Cardiac fibroblast (primary cell): Measurements from ENCODE around the gene KCNK5.

ENCODE experiments used
- DNase-seq, 2 donors: peaks; one replicate each; pipeline versions ENCODE4 v3.0.0 to v3.0.0-alpha.2; 2010; ENCODE audit warnings: low read depth in 2 of 2
- H3K4me3 ChIP-seq, 2 donors: replicated peaks in 1 of 2; 1 replicate in 1 of 2; 2 replicates in 1 of 2; pipeline ENCODE4 v1.5.1; 2011; ENCODE audit warnings: low read depth in 2 of 2, low read length in 2 of 2, mild to moderate bottlenecking in 2 of 2, moderate library complexity in 1 of 2
- TF ChIP-seq, protein P1 (sequence below): IDR thresholded peaks from one replicate; pipeline ENCODE4 v1.5.1; 2011; ENCODE audit warnings: low read depth, mild to moderate bottlenecking, low read length, inconsistent platforms

KCNK5 gene

DNA sequence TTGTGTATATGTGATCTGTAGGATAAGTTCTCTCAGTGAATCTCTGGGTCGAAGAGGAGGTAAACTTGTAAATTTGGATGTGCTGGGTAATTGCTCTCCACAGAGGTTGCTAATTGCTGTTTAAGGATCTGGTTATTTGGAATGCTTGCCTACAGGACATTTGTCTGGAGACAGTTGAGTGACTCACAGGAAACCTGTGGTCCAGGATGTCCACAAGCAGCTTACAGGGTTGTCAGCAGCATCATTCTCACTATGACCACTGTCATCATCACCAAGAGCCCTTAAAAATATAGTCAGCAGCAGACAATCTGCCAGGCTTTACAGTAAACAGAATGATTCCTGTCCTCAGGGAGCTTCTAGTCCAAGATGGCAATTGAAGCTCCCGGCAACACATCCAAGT lies 31.2 kb upstream of the KCNK5 start:
- TF ChIP-seq, protein P1, sequence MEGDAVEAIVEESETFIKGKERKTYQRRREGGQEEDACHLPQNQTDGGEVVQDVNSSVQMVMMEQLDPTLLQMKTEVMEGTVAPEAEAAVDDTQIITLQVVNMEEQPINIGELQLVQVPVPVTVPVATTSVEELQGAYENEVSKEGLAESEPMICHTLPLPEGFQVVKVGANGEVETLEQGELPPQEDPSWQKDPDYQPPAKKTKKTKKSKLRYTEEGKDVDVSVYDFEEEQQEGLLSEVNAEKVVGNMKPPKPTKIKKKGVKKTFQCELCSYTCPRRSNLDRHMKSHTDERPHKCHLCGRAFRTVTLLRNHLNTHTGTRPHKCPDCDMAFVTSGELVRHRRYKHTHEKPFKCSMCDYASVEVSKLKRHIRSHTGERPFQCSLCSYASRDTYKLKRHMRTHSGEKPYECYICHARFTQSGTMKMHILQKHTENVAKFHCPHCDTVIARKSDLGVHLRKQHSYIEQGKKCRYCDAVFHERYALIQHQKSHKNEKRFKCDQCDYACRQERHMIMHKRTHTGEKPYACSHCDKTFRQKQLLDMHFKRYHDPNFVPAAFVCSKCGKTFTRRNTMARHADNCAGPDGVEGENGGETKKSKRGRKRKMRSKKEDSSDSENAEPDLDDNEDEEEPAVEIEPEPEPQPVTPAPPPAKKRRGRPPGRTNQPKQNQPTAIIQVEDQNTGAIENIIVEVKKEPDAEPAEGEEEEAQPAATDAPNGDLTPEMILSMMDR = no peak
- H3K4me3 ChIP-seq = no peak overlapping the region
- DNase-seq = no peak

DNA sequence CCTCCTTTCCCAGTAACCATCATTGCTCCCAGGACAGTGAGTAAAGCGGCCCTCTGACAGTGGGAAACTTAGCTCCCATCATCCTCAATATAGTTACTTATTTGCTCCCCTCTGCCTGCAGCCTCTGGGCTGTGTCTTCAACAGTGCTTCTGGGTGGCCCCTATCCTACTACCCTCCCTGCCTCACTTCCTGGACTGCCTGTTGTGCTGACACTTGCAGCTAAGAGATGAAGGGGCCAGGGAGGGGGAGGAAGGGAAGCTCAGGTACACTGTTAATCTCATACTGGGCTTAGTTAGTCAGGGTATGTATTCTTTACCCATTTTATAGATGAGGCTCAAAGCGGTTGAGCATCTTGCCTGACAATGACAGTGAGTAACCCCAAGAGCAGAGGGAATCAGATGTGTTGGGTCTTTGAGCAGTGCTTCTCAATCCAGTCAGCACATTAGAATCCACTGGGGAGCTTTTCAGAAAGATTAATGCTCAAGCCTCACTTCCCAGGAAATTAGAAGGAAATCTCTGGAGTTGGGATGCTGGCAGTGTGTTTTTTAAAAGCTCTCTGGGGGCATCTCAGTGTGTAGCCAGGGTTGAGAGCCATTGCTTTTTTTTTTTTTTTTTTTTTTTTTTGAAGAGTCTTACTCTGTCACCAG lies 27.1 kb upstream of the KCNK5 start:
- no peak for DNase-seq
- TF ChIP-seq, protein P1 = no peak
- H3K4me3 ChIP-seq = no peak overlapping the region

DNA sequence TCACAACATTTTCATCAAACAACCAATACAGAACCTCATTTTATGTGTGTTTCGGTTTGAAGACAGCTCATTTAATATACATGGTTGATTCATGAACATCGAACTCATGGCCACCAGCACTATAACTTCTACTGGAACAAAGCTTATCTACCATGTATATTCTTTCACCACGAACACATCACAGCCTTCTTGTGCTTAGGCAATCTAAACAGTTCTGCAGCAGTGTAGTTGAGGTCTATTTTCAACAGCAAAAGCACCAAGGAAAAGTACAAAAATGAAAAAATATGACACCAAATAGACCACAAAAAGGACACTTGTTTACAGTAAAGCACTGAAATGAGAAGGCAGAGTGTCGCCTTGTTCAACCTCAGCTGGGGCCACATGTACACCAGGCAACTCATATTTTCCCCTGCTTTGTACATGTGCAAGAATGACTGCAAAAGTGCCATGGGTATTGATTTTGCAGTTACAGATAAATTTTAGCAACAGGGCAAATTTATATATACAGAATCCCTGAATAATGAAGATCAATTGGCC lies 25.8 kb upstream of the KCNK5 start:
- no peak for DNase-seq
- TF ChIP-seq, protein P1 = no peak
- H3K4me3 ChIP-seq = no peak overlapping the region

DNA sequence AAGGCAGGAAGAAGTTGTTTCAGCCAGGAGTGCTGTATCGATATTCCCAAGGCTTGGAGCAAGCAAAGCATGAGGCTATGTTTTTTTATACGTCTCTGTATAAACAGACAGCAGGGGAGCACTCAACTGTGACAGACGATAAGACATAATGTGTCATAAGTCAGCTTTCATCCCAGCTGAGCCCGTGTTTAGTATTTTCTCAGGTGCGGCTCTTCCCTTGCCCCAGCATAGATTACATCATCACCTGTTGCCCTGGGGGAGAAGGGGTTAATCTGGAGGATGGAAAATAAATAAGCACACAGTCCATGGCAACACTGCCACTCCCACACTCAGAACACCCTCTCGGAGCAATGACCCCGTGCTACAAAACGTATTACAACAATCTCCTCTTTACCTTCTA lies 22.1 kb upstream of the KCNK5 start:
- TF ChIP-seq, protein P1 = no peak
- DNase-seq = no peak
- no peak overlapping the region for H3K4me3 ChIP-seq

DNA sequence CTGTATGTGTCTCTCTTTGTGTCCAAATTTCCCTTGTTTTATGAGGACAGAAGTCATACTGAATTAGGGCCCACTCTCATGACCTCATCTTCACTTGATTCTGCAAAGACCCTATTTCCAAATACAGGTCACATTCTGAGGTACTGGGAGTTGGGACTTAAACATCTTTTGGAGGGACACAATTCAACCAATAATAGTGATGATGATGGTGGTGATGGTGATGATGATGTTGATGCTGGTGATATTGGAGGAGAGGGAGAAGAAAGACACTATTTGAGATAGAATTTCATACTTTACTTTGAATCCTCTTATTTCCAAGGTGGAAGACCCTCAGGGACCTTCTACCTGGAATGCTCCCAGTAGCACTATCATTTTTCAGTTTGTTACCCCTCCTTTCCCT lies 21.2 kb upstream of the KCNK5 start:
- DNase-seq = no peak
- H3K4me3 ChIP-seq = no peak overlapping the region
- TF ChIP-seq, protein P1 = no peak

DNA sequence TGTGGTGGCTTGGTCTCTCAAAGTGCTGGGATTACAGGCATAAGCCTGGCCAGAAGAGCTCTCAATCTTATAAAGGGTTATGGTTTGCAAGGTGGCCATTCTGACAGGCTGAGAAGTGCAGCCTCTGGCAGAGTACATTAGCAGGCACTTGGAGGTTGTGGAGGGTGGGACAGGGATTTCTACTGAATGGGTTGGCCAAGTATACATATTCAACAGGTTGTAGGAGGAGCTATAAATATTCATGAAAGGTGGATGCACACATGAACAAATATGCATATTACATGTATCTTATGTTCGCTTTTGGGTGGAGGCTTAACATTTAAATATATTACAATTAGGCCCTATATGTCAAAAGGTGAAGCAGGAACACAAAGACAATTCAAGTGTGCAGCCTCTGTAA lies 20.0 kb upstream of the KCNK5 start:
- H3K4me3 ChIP-seq = no peak overlapping the region
- no peak for DNase-seq
- TF ChIP-seq, protein P1 = no peak

DNA sequence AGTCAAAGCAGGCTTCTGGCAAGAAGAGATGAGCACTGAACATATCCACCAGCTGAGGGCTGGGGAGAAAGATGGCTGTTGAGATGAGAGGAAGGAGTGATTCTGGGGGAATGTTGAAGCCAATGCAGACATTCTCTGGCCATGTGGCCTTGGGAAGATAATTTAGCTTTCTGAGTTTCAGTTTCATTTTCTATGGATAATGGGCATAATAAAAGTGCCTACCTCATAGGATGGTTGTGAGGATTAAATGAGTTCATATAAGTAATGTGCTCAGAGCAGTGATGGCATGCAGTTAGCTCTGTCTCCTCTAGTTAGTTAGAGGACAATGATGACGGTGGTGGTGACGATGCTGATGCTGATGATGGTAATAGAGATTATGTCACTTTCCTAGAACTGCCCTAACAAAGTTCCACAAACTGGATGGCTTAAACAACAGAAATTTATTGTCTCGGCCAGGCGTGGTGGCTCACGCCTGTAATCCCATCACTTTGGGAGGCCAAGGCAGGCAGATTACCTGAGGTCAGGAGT lies 18.5 kb upstream of the KCNK5 start:
- TF ChIP-seq, protein P1 = no peak
- no peak for DNase-seq
- H3K4me3 ChIP-seq = no peak overlapping the region
